Fibroblast of skin of right biceps (primary cell): ENCODE data around the gene RAB30.
A peak's percentile ranks its signal among the peaks of the same experiment; 100 is the strongest.
"Not testable (repeated sequence)": the region's sequence is repeated elsewhere in the genome, so short reads cannot be mapped to it uniquely, and the experiment has no call there.

Experiments
- DNase-seq: peaks from one replicate; pipeline ENCODE4 v3.0.0-alpha.2; 2013

The RAB30 gene

GRCh38 chr11:83035070-83035854 lies 36.4 kb downstream of the RAB30 start:
- DNase-seq: peak; percentile 71

GRCh38 chr11:83034673-83035014 lies 37.1 kb downstream of the RAB30 start:
- no peak for DNase-seq

- DNase-seq: peak; percentile 94
Measured at GRCh38 chr11:83033972-83034672, 37.6 kb downstream of the RAB30 start.

- DNase-seq: no peak
Measured at GRCh38 chr11:83033371-83033770, 38.3 kb downstream of the RAB30 start.

GRCh38 chr11:83031127-83031526 lies 40.6 kb downstream of the RAB30 start:
- no peak for DNase-seq

- no peak for DNase-seq
Measured at GRCh38 chr11:83027794-83028193, 43.9 kb downstream of the RAB30 start.

GRCh38 chr11:83027289-83027688 lies 44.4 kb downstream of the RAB30 start:
- DNase-seq: no peak

- no peak for DNase-seq
Measured at GRCh38 chr11:83026229-83026628, 45.5 kb downstream of the RAB30 start.

GRCh38 chr11:83025267-83025704 lies 46.4 kb downstream of the RAB30 start:
- no peak for DNase-seq

GRCh38 chr11:83024270-83024854 lies 47.3 kb downstream of the RAB30 start:
- no peak for DNase-seq

- no peak for DNase-seq
Measured at GRCh38 chr11:83023410-83023809, 48.3 kb downstream of the RAB30 start.

- peak; percentile 19 for DNase-seq
Measured at GRCh38 chr11:83021780-83022125, 49.9 kb downstream of the RAB30 start.

GRCh38 chr11:83020942-83021779 lies 50.5 kb downstream of the RAB30 start:
- DNase-seq: no peak

- DNase-seq: no peak
Measured at GRCh38 chr11:83019888-83020579, 51.7 kb downstream of the RAB30 start.

GRCh38 chr11:83014951-83015350 lies 56.7 kb downstream of the RAB30 start:
- DNase-seq: peak; percentile 19

GRCh38 chr11:83012168-83013067 lies 59.3 kb downstream of the RAB30 start:
- DNase-seq: no peak

- no peak for DNase-seq
Measured at GRCh38 chr11:83011333-83012167, 60.1 kb downstream of the RAB30 start.

GRCh38 chr11:83009999-83010398 lies 61.7 kb downstream of the RAB30 start:
- DNase-seq: no peak

GRCh38 chr11:83009136-83009535 lies 62.6 kb downstream of the RAB30 start:
- not testable (repeated sequence) for DNase-seq

- peak; percentile 81 for DNase-seq
Measured at GRCh38 chr11:83008581-83008923, 63.1 kb downstream of the RAB30 start.
